Endothelial cell of umbilical vein (primary cell): ENCODE results near the gene RBBP5. TPM values are rescaled to one million over a fixed set of nuclear protein-coding genes. Genes with fewer than 3 reads are reported as not detected.

Source experiments
- BruUV-seq: library from RNA; stranded (reverse); fragments of 400-500 nt; replicated peaks from 2 replicates; lab custom pipeline; 2021; lab: Mats Ljungman, UMichigan
- CTCF ChIA-PET: fragments of 300-600, 350-600 bp; sonication (Branson Sonifier 250); formaldehyde crosslinking; loops from one replicate; lab custom pipeline; 2021; ENCODE audit warnings: antibody characterized with exemption, inconsistent platforms; lab: Charles Lee
- POLR2A ChIA-PET: fragments of 300-600, 350-600 bp; sonication (Branson Sonifier 250); formaldehyde crosslinking; loops from one replicate; lab custom pipeline; 2021; ENCODE audit warnings: antibody characterized with exemption, inconsistent platforms; lab: Charles Lee
- DNase-seq: peaks from one replicate; pipeline ENCODE4 v3.0.0-alpha.2; 2011; ENCODE audit warnings: low read depth, low spot score
- FAIRE-seq: peaks from 2 replicates; lab custom pipeline; 2011; peaks lifted over from hg19 to GRCh38; lab: Jason Lieb, UNC
- H2AFZ ChIP-seq: 2 replicates; pipeline ENCODE4 v1.6.0; 2012; ENCODE audit warnings: low read depth, low read length, control low read depth, inconsistent platforms
- H3K27ac ChIP-seq: 2 replicates; pipeline ENCODE4 v1.5.1; 2011; ENCODE audit warnings: low read depth, mild to moderate bottlenecking, control low read depth, low read length, moderate library complexity; ENCODE audit not compliant: insufficient read depth
- H3K27me3 ChIP-seq, 2 experiments: 2 replicates each; pipeline versions ENCODE4 v1.6.0 to v1.6.1; 2011; ENCODE audit warnings: low read length in 2 of 2, mixed read lengths in 1 of 2; ENCODE audit not compliant: control insufficient read depth in 2 of 2, insufficient read depth in 2 of 2
- H3K36me3 ChIP-seq, 2 experiments: 2 replicates in 1 of 2; 3 replicates in 1 of 2; pipeline ENCODE4 v1.5.1; 2011; ENCODE audit warnings: low read length in 2 of 2, mild to moderate bottlenecking in 1 of 2, moderate library complexity in 1 of 2; ENCODE audit not compliant: control insufficient read depth in 2 of 2, insufficient read depth in 2 of 2; ENCODE audit errors: extremely low read depth in 1 of 2
- H3K4me1 ChIP-seq: 3 replicates; pipeline ENCODE4 v1.5.1; 2011; ENCODE audit warnings: mild to moderate bottlenecking, low read length; ENCODE audit not compliant: control insufficient read depth, insufficient read depth; ENCODE audit errors: extremely low read depth
- H3K4me2 ChIP-seq: 2 replicates; pipeline ENCODE4 v1.6.1; 2011; ENCODE audit warnings: low read length, control low read depth, mixed read lengths; ENCODE audit not compliant: insufficient read depth
- H3K4me3 ChIP-seq, 3 experiments: fragments of 200-600 bp in 1 of 3; sonication (generic), shearing (Covaris generic) in 1 of 3; replicated peaks in 1 of 3; 2 replicates each; pipeline ENCODE4 v1.5.1; 2011 to 2016; ENCODE audit warnings: control low read depth in 3 of 3, low read length in 3 of 3, mild to moderate bottlenecking in 2 of 3, inconsistent platforms in 1 of 3, low read depth in 1 of 3, moderate library complexity in 1 of 3; ENCODE audit not compliant: insufficient read depth in 1 of 3
- H3K79me2 ChIP-seq: 2 replicates; pipeline ENCODE4 v1.6.0; 2012; ENCODE audit warnings: low read length, inconsistent platforms; ENCODE audit not compliant: control insufficient read depth, insufficient read depth
- H3K9ac ChIP-seq: replicated peaks from 2 replicates; pipeline ENCODE3; 2011; ENCODE audit warnings: low read length, control low read depth; ENCODE audit not compliant: insufficient read depth; ENCODE audit errors: extremely low read depth
- H3K9me1 ChIP-seq: replicated peaks from 3 replicates; pipeline ENCODE4 v1.6.0; 2011; ENCODE audit warnings: mild to moderate bottlenecking, low read length; ENCODE audit not compliant: control insufficient read depth, insufficient read depth; ENCODE audit errors: extremely low read depth
- H3K9me3 ChIP-seq: replicated peaks from 2 replicates; pipeline ENCODE4 v1.5.1; 2012; ENCODE audit warnings: low read length, inconsistent platforms; ENCODE audit not compliant: control insufficient read depth, insufficient read depth
- H4K20me1 ChIP-seq: replicated peaks from 2 replicates; pipeline ENCODE3; 2011; ENCODE audit warnings: mild to moderate bottlenecking, low read length; ENCODE audit not compliant: control insufficient read depth, insufficient read depth; ENCODE audit errors: extremely low read depth
- CTCF ChIP-seq, 2 donors: IDR thresholded peaks; 1 replicate in 1 of 2; 2 replicates in 1 of 2; pipeline ENCODE4 v1.5.1; 2011; ENCODE audit warnings: low read length in 2 of 2, mild to moderate bottlenecking in 2 of 2, moderate library complexity in 2 of 2, control low read depth in 1 of 2, inconsistent platforms in 1 of 2, low read depth in 1 of 2; ENCODE audit not compliant: insufficient read depth in 1 of 2; ENCODE audit errors: extremely low read depth in 1 of 2
- EZH2 ChIP-seq: IDR thresholded peaks from 2 replicates; pipeline ENCODE4 v1.6.1; 2012; ENCODE audit warnings: borderline replicate concordance, low read depth, mild to moderate bottlenecking, moderate library complexity, low read length, inconsistent platforms; ENCODE audit not compliant: severe bottlenecking
- FOS ChIP-seq: IDR thresholded peaks from 2 replicates; pipeline ENCODE4 v1.6.1; 2011; ENCODE audit warnings: mild to moderate bottlenecking, low read length, moderate library complexity, borderline replicate concordance; ENCODE audit not compliant: insufficient read depth
- GATA2 ChIP-seq: IDR thresholded peaks from 2 replicates; pipeline ENCODE4 v1.7.0; 2011; ENCODE audit warnings: low read depth, mild to moderate bottlenecking, moderate library complexity, mixed read lengths, low read length; ENCODE audit not compliant: insufficient read length, insufficient read depth
- JUN ChIP-seq: IDR thresholded peaks from 2 replicates; pipeline ENCODE4 v1.6.1; 2011; ENCODE audit warnings: borderline replicate concordance, low read depth; ENCODE audit not compliant: insufficient read length, insufficient read depth
- MAX ChIP-seq: IDR thresholded peaks from 2 replicates; pipeline ENCODE4 v1.6.1; 2011; ENCODE audit not compliant: insufficient read depth, insufficient read length
- MYC ChIP-seq: IDR thresholded peaks from one replicate; pipeline ENCODE4 v1.6.1; 2011; ENCODE audit warnings: mild to moderate bottlenecking, low read depth, low read length
- POLR2A ChIP-seq: IDR thresholded peaks from 2 replicates; pipeline ENCODE4 v1.6.1; 2012; ENCODE audit warnings: low read depth, mild to moderate bottlenecking, control low read depth, low read length
- POLR2AphosphoS5 ChIP-seq: IDR thresholded peaks from 2 replicates; pipeline ENCODE4 v1.6.1; 2012; ENCODE audit warnings: low read depth, mild to moderate bottlenecking, control low read depth, low read length, moderate library complexity; ENCODE audit not compliant: insufficient read depth
- dilution Hi-C: fragments of 300-500 bp; cut with MboI; formaldehyde crosslinking; loops from one replicate; pipeline ENCODE4 v1.15.0; 2019; ENCODE audit warnings: low sequenced_read_pairs; ENCODE audit not compliant: extremely low pct_ligation_motif_present
- intact Hi-C: fragments of 100-400 bp; cut with micrococcal nuclease; formaldehyde crosslinking; loops from one replicate; pipeline ENCODE4 v1.10.0; 2022
- polyA plus RNA-seq, 4 experiments: library from polyadenylated mRNA; depleted of rRNA in 3 of 4; stranded (reverse) in 3 of 4; unstranded in 1 of 4; fragments of >200 nt; gene quantifications; 2 replicates each; pipeline versions ENCODE4 v1.2.1 to v1.2.3, GENCODE V29; 2011 to 2012; ENCODE audit warnings: missing spikeins in 1 of 4
- total RNA-seq: library from RNA; stranded (reverse); gene quantifications from 2 replicates; pipeline ENCODE4 v1.2.3, GENCODE V29; 2021

Gene RBBP5
- total and polyA plus RNA-seq, 2 donors (not counting 3 experiments of a cell fraction or from before 2014, with no cell fraction given): 5.8 to 14.2 TPM

DNA sequence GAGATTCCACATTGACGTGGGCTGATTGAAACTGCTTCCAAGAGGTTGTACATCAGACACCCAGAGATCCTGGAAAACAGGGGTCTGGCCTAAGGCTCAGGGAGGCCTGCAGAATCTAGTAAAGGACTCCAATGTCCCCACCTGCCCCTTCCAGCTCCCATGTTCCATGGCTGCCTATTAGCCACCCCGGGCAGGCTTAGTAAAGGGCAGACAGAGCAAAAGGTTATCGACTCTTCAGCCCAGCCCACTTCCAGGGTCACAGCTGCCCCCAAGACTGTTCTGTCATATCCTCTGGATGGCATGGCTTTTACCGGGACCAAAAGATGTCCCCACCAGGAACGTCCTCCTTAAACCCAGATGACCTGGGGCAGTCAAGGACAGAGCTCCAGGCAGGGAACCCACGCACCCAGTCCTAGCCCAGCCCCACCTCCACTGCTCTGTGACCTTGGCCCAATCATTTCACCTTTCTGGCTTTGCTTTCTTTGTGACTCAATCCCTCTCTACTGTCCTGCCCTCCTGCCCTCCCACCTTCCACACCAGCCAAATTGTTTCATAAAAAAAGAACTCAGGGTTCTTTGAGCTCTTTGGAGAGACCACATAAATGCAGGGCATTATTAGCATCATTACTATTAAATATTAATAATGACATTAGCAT lies 83.5 kb downstream of the RBBP5 start:
- dilution Hi-C loops: no loop called here

More for the DNA sequence above, 83.5 kb downstream of the RBBP5 start:
- TF ChIP-seq EZH2: no peak
- no peak for TF ChIP-seq GATA2
- no peak for TF ChIP-seq MYC
- no peak for TF ChIP-seq POLR2AphosphoS5
- no peak for TF ChIP-seq CTCF (IDR thresholded peaks at IDR 0.05; ENCODE audit: extremely low read depth in 1 of 2, insufficient read depth in 1 of 2, low read depth in 1 of 2, low read length in 2 of 2)
- no peak for TF ChIP-seq JUN
- no peak for TF ChIP-seq FOS
- no peak for TF ChIP-seq POLR2A
- TF ChIP-seq MAX: no peak
- no peaks in the 10 kb centered on the region for H3K79me2 ChIP-seq
- H3K4me3 ChIP-seq: no peak overlapping the region
- no peak overlapping the region for H2AFZ ChIP-seq
- H3K27ac ChIP-seq: no peak overlapping the region
- no peak overlapping the region for H3K9ac ChIP-seq
- DNase-seq (no peak), FAIRE-seq (no peak)
- no peaks in the 10 kb centered on the region for H3K9me3 ChIP-seq
- intact Hi-C loops: no loop called here
- no peaks in the 10 kb centered on the region for H3K4me1 ChIP-seq
- H4K20me1 ChIP-seq: no peaks in the 10 kb centered on the region
- BruUV-seq: no TSS peak
- ChIA-PET CTCF (interaction anchor here (0.7 to 3.2 kb wide), 4 partner anchors 10 to 447 kb away, joined by 3 to 24 read pairs (median 3); no protein-coding TSS in a partner anchor), POLR2A (no interaction called here)
- no peak overlapping the region for H3K4me2 ChIP-seq
- H3K36me3 ChIP-seq: no peaks in the 10 kb centered on the region
- H3K27me3 ChIP-seq: peaks cover 14 to 21% of the 10 kb centered on the region in 2 experiments
- no peaks in the 10 kb centered on the region for H3K9me1 ChIP-seq
